GM19025 (cell line): Measurements from ENCODE around the gene GJB5.
"Not testable (repeated sequence)": the region's sequence is repeated elsewhere in the genome, so short reads cannot be mapped to it uniquely, and the experiment has no call there.

Experiments used
- ATAC-seq: cut with Tn5 transposase; IDR thresholded peaks from one replicate; pipeline ENCODE4 v1.9.1; 2021; ENCODE audit warnings: mild to moderate bottlenecking, low read depth, moderate library complexity; ENCODE audit not compliant: unreplicated experiment

The GJB5 gene

DNA sequence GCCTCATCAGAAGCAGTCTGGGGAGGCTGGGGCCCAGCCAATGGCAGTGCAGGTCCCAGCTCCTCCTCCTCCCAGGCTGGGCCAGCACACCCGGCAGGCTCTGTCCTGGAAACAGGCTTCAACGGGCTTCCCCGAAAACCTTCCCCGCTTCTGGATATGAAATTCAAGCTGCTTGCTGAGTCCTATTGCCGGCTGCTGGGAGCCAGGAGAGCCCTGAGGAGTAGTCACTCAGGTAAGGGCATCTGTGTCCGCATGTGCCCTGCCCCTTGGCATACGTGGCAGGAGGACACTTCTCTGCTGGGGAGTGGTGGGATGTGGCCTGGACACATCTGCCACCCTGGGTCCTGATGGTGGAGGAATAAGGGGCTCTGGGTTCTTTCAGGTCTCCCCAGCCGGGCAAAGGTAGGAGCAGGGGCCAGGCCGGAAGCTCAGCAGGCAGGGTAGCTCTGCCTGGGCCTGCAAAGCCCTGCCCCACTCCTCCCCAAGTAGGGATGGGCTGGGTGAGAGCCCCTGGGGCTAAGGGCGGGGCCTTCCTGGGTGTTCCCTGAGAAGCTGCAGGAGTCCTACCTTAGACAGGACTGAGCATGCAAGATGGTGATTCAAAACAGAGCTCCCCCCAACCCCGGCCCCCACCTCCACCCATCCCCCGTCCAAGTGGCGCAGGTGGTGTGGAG is at the start of gene GJB5:
Gene GJB5 (plus strand): TSS at position 84 of the 674 bp plus-strand sequence. CDS start 2,284 bp downstream, outside the sequence.
- ATAC-seq, result no peak

DNA sequence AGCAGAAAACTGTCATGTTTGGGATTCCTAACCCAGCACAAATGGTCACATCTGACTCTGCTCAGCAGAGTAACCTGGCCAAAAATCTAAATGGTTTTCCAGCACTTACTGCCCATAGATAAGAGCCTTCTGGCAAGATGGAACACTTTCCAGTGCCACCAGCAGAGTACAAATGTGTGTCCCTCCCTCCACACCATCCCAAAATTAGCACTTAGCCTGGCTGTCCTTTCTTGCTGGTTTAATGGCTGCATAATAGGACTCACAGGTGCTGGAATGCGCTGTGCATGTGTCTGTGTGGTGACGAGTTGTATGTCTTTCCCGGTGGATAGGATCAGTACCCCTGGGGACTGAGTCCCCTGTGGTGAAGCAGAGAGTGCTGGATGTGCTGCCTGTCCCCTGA is 49.8 kb upstream of the GJB5 start:
- ATAC-seq, result no peak

DNA sequence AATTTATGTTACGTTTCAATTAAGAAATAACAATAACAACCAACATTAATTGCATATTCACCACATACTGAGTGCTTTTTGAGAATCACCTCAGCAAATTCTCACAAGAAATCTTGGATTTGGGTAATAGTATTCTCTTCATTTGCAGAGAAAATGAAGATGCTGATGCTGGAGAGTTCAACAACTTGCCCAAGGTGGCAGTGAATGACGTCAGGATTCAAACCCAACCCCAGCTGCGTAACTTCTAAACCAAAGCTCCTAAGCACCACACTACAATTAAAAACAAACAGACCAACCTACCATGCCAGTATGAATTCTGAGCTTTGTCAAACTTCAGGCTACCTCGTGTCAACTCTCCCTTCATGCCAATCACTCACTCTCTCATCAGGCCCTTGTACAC is 46.7 kb upstream of the GJB5 start:
- ATAC-seq, result no peak

DNA sequence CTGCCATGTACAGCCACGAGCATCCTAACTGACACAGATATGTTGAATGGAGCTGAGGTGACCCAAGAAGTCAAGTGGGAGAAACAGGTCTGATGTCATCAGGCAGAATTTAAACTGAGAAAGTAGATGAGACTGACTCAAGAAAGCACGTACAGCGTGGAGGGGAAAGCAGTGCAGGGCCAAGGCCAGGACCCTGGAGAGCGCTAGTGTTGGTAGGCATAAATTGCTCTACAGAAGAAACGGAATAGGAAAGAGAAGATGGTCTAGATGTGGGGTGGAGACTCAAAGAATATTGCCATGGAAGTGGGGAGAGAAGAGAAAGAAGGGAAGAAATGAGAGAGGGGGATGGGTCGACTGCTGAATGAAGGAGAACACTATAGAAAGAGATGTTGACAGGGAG is 45.3 kb upstream of the GJB5 start:
- no peak for ATAC-seq

DNA sequence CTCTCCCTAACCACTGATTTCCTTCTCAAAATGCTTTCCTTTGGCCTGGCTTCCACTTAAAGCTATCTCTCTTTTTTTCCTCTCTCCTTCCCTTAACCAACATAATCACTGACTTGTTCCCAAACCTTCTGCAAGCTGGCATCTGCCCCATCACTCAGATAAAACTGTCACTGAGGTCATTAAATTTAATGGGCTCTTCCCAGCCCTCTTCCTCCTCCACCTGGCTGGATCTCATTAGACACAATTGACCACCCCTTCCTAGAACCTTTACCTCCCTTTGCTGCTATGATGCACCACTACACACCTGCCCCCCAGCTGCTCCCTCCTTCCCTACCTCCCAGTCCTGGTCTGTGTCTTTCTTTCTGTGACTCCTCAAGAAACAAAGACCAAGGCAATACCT is 44.0 kb upstream of the GJB5 start:
- no peak for ATAC-seq

DNA sequence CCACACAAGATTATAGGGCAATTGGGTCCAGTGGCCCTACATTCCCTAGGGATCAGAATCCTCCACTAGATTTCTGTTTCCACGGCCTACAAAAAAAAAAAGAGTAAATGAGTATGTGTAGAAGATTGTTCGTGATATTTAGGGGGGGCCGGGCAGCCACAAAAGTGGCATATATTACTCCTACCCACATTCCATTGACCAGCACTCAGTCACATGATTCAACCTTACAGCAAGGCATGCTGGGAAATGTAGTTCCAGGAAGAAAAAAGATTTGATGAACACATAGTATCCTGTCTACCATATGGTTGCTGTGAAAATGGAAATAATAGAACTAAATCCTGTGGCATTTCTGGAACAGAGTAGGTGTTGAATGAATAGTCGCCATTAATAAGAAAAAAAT is 43.4 kb upstream of the GJB5 start:
- no peak for ATAC-seq

DNA sequence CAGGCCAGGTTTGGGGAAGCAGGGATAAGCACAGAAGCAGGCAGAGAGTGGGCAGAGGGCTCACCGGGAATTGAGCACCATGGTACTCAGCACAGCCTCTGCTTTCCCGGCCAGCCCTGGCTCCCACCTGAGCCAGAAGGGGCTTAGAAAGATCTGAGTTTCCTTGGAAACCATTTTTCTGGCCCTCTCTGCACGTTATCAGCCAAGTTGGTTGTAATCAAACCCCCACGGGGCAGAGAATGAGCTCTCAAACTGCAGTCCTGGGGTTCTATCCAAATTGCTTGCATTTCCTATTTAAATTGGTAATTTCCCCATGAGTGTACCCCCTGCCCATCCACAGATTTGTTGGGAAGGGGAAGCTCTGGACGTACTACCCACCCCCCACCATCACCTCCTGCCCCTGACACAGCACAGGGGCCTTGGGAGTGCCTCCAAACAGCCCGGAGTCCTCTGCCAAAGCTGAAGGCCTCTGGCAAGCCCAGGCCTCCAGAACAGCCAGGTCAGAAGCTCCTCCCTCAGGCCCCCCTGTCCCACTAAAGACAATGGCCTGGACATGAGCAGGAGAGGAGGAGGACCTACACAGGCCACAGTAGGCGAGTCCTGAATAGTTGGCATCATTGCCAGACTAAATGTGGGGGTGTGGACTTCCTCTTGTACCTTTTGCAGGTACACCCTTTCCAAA is 42.7 kb upstream of the GJB5 start:
- no peak for ATAC-seq

DNA sequence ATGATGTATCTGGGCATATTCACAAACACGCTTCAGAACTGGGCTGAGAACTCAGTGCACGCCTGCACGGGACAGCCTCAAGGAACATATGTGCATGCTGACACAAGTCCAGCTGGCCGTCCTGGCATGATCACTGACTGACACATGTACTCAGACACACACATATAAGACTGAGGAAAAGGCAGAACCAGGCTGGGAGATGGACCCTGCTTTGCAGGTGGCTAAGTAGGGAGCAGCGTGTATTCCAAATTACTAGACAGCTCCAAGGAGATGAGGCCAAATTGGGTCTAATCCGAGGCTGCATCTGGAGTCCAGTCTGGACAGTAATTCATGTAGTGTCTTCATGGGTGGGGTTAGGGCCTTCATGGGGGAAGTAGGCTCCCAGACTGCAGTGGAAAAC is 41.4 kb upstream of the GJB5 start:
- no peak for ATAC-seq

DNA sequence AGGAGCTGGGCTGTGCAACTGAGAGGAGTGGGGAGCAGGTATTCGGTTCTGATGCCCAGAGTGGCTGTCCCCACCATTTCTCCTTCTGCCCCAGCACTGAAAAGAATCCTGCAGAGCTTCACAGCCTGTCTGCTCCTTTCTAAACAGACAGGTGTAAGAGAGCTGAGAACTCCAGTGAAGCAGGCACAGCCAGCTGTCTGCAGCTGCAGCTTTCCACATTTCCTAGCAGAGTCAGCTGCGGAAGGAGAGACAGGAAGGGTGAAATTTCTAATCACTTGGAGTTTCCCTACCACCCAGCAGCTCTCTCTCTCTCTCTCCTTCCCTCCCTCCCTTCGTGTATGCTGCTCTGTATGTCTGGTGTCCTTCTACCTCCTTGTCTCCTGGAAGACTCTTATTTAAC is 40.5 kb upstream of the GJB5 start:
- no peak for ATAC-seq

DNA sequence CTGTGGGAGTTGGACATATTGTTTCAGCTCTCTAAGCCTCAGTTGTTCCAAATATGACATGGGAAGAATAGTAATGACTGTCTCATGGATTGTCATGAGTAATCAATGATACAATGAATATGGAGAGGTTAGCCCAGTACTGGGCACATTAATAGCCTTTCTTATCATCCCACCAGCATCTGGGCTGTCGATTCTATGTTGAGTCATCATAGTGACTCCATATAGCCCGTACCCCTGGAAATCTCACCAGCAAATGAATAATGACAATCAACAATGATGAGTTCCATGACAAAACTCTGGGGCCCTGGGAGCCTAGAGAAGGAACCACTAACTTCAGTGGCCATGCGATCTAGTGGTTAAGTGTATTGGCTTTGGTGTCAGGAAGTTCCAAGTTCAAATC is 39.7 kb upstream of the GJB5 start:
- no peak for ATAC-seq

DNA sequence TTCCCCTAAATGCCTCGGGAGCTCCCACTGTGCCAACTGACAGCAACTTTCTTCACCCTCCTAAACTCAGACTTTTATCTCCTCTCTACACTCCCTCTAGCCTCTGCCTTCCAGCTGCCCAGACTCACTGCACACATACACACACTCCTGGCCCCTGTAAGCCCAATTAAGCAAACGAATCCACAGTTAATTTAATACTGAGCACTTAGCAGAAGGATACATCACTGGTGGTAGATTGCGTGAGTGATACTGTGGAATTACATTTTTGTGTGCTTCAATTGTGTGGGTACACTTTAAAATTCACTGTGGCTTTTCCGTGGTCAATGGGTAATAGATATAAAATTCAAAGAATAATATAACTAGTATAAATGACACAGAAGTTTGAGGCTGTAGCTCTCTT is 33.6 kb upstream of the GJB5 start:
- ATAC-seq, result no peak

DNA sequence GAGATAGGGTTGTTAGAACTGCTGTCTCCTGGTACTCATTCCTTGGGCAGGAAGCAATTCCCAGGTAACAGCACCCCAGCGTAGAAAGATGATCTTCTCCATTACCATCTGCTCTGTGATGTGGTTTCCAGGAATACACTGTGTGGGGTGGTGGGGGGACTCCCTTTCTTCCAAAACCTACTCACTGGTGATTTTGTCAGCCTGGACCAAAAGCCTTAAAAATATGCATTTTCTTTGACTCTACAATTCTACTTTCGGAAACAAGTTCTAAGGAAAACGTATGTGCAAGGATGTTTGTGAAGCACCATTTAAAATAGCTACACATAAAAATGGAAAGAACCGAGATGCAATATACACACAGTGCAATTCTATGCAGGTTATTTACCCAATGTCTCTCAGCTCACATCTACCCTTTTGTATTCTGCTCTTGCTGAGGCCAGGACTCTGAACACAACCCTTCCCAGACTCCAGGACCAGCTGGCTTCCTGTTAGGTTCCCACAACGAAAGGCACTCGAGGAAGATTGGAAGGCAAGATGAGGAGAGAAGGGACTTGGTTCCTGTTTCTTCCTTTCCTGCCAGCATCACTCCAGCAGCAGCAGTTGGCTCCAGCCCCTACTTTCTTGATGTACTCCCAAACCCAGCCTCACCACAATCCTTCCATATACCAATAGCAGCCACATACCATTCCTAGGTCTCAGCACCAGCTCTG is 33.0 kb upstream of the GJB5 start:
- ATAC-seq, result no peak

DNA sequence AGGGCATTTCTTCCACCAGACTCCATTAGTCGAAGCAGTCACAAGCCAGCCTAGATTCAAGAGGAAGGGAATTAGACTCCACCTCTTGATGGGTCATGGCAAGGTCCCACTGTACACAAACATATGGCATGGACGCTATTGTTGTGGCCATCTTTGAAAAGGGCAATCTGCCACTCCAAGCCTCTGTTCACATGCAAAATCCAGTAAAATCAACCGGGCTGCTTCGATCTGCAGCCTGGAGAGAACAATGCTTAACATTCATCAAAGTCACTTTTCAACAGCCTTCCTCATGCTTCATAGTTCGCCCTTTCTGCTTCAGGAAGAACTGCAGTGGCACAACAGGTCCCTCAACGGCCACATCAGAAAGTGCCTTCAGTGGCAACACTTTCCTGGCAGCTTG is 28.0 kb upstream of the GJB5 start:
- no peak for ATAC-seq

DNA sequence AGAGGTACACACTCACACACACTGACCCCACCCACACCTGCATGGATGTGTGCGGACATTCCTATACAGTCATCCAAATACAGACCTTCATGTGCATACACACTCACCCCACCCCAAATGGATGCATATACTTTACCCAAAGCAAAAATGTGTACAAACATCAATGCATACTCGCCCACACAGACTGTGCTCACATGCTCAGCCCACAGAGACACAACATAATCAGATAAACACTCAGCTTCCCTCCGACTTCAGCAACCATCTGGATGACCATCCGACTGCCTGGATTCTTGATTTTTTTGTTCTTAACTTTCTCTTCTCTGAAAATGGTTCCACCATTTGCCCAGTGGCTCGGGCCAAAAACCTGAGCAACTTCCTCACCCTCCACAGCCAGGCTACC is 24.4 kb upstream of the GJB5 start:
- ATAC-seq, result no peak

DNA sequence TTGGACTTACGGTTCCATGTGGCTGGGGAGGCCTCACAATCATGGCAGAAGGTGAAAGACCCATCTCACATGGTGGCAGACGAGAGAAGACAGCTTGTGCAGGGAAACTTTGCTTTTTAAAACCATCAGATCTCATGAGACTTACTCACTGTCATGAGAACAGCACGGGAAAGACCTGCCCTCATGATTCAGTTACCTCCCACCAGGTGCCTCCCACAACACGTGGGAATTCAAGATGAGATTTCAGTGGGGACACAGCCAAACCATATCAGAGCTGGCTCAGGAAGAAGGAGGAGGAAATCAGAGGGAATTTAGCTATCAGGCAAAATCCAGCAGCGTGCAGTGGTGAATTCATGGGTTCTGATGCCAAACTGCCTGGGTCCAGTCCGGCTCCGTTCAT is 22.0 kb upstream of the GJB5 start:
- not testable (repeated sequence) for ATAC-seq

DNA sequence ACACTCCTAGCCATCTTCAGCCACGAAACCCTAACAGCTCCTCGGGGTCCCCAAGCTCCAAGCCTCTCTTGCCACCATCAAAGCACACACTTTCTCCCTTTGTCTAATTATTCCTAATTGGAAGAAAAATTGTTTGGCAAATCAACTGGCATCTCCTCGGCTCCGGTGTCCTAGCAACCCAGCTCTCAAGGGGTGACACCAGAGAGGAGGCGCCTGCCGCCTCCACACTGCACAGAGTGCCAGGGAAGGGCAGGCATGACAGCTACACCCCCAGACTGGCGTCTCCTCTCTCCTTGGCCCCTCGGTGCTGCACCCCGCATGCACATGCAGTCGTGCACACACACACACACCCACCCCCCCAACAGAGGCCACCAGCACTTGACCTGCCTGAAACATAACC is 18.2 kb upstream of the GJB5 start:
- ATAC-seq, result no peak

DNA sequence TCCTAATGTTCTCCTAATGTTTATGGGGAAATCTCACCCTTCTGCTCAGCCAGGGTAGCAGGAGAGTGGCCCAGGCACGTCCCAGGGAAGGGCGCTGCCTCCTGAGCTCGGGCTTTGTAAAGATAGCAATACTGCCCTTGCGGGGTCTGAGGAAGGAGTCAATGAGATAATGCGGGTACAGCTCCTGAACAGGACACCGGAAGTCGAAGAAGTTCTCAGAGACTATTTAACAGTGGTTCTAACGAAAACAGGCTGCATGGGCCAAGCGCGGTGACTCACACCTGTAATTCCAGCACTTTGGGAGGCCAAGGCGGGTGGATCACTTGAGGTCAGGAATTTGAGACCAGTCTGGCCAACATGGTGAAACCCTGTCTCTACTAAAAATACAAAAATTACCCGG is 17.6 kb upstream of the GJB5 start:
- ATAC-seq, result not testable (repeated sequence)

DNA sequence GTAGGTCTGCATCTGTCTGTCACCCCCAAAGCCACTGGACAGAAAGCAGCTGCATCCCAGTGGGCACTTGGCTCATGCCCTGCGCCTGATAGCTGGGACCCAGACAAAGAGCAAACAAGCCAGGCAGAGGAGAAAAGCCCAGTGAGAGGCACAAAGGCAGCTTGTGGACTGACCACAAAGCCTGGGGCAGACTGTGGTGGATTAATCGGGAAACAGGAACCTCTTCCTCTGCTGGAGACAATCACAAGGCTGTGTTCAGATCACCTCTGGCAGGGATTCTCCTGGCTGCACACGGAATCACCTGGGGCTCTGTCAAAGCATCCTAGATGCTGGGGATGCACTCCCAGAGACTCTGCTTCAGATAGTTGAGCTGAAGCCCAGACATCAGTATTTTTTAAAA is 15.2 kb upstream of the GJB5 start:
- no peak for ATAC-seq

DNA sequence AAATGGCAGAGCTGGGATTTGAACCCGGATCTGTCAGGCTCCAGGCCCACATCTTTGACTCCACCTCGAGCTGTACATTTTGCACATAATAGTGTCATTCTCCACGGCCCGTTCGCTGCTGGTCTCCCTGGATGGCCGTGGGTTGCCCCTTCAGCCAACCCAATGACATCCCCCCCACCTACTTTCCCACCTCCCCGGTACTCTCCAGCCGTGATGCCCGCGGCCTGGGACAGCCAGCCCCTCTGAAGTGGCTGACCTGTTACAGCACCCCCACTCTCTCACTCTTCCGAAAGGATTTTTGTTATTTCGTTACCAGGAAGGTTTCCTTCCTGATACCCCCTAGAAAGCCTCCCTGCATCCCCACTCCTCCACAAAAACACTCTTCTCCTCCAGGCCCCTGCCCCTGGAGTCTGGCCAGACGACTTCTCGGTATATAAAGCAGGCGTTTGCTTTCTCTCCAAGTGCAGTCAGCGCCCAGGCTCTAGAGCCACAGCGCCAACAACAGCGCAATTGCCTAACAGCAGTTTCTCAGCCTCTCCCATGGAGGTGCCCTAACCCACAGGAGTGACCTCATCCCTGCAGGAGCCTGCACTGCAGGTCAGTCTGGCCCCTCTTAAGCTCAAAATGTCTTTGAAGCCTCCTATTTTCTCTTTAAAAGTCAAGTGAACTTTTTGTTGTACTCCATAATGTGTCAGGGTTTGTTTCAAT is 14.5 kb upstream of the GJB5 start:
- ATAC-seq, result no peak

DNA sequence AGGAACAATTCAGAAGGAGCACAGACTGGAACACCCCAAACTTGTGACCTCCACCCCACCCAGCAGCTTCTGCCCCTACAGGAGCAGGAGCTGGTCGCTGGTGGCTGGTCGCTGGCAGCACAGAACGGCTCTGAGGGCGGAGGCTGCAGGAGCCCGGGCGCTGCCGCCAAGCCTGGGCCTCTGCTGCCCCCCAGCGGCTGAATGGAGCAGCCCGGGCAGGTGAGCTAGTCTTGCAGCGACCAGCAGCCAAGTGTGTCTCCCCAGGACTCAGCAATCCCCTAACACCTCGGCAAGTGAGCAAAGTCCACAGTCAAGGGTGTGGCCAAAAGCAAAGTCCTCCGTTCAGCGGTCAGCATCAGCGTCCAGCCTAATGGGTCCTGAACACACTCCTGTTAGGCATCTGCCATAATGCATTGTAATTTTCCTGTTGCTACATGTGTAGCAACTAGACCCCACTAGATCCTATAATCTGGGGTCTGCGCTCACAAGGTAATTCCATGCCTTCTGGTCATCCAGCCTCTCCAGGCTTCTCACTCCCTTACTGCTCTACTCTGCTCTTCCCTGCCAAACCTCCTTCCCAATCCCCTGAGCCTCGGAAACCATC is 12.1 kb upstream of the GJB5 start:
- no peak for ATAC-seq

DNA sequence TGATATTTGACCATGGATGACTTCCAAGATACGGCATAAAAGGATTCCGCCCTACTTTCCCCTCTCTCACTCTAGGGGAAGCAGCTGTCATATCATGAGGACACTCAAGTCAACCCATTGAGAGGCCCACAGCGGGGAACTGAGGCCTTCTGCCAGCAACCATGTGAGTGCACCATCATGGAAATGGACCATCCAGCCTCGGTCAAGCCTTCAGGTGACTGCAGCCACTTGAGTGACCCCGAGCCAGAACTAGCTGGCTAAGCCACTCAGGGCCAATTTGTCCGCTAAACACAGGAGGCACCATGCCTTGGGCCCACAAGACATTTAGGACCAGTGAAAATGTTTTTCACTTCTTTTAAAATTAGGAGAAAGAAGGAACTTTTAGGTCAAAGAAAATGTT is 11.1 kb upstream of the GJB5 start:
- ATAC-seq, result no peak
